Hindlimb muscle (tissue), 1 donor: ENCODE measurements around the gene NPL. TPM values are rescaled to one million over a fixed set of nuclear protein-coding genes. Genes with fewer than 3 reads are reported as not detected.
A peak's percentile ranks its signal among the peaks of the same experiment; 100 is the strongest.

Source experiments
- DNase-seq: peaks from one replicate; pipeline ENCODE4 v3.0.0-alpha.2; 2013
- polyA plus RNA-seq: library from polyadenylated mRNA; unstranded; fragments of 120-200 nt; gene quantifications from one replicate; pipeline ENCODE4 v1.2.1, GENCODE V29; 2013; ENCODE audit not compliant: insufficient read length

The NPL gene
- polyA plus RNA-seq, 1 donor, result 10.4 TPM

- DNase-seq, result no peak
Observed at GRCh38 chr1:182779530-182779929, 10.0 kb upstream of the NPL start.

DNA sequence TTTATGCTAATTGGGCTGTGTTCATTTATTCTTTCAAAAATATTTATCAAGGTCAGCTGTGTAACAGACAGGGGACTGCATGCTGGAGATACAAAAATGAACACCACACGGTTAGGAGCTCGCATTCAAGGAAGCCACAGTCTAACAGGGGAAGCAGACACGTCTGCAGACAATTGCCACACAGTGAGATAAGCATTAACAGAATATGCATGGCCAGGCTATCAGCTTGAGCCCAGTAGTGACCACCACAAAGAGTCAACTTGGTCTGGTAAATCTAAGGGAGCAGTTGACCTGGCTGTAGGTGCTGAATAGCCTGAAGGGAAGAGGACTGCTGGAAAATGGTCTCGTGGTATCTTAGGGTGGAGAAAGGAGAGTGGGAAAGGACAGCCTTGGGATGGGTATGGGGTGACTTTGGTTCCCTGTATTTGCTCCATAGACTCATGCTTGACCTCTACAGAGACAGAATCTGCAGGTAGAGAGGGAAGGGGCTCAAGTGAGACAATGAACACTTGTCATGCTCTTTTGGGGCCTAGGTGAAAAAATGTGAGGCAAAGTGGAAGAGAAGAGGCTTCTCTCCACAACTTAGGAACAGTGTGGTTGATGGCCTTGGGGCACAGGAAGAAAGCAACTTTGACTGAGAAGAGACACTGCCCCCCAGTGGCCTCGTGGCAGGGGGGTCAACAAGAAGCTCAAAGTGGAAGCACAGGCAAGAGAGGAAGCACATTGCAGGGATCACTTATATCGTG lies 7.6 kb upstream of the NPL start:
- DNase-seq, result peak; percentile 69

GRCh38 chr1:182782587-182782913 lies 7.0 kb upstream of the NPL start:
- DNase-seq, result no peak

GRCh38 chr1:182783068-182783467 lies 6.5 kb upstream of the NPL start:
- no peak for DNase-seq

- DNase-seq, result peak; percentile 61
Observed at GRCh38 chr1:182784556-182785171, 4.9 kb upstream of the NPL start.

DNA sequence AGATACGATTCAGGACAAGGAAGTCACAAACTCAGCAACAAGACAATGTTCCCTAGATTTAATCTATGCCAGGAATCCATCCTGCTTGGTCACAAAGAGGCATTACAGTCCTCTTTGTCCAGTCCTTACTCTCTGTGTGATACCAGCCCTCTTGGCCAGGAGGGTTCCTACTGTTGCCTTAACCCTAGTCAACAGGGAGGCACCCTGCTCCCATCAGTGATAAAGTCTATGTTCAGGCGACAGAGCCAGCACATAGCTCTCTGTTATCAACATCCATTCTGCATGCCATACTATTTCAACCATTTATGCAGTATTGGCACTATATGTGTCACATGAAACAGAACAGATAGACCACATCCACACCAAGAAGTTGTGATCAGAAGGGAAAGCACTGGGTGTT lies 4.4 kb upstream of the NPL start:
- no peak for DNase-seq

DNA sequence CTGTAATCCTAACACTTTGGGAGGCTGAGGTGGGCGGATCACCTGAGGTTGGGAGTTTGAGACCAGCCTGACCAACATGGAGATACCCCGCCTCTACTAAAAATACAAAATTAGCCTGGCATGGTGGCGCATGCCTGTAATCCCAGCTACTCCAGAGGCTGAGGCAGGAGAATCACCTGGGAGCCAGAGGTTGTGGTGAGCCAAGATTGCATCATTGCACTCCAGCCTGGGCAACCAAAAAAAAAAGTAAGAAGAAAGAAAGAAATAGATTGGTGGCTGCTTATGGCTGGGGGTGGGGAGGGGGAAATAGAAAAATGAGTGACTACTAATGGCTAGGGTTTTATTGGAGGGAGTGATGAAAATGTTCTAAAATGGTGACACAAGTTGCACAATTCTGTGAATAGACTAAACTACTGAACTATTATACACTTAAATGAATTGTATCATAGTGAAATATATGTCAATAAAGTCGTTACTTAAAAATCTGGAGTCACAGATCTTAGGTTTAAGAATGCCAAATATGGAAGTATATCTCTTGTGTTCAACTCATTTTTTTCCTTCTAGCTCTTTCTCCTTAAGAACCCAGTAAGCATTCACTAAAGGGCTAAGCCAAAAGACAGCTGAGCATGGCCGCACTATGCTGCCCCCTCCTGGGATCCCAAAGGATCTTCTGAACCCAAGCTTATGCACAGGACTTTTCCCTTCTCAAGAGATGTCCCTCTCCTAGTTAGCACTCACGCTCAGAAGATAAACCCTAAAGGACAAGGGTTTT lies 3.2 kb upstream of the NPL start:
- peak; percentile 54 for DNase-seq

DNA sequence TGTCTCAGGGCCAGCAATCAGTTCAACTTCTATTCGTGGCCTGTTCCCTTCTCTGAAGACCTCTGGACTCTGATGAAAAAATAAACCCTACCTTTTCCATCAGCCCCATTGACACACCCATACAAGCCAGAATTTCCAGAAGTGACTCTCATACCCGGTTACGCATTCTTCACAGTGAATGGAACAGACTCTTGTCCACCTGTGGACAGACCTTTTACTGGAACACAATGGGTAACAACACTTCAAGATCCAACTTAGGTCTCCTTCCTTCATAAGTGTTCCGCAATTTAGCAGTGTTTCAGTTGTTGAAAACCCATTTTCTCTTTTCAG lies 2.6 kb upstream of the NPL start:
- no peak for DNase-seq

GRCh38 chr1:182791281-182792179 lies 2.0 kb downstream of the NPL start:
- DNase-seq, result no peak

DNA sequence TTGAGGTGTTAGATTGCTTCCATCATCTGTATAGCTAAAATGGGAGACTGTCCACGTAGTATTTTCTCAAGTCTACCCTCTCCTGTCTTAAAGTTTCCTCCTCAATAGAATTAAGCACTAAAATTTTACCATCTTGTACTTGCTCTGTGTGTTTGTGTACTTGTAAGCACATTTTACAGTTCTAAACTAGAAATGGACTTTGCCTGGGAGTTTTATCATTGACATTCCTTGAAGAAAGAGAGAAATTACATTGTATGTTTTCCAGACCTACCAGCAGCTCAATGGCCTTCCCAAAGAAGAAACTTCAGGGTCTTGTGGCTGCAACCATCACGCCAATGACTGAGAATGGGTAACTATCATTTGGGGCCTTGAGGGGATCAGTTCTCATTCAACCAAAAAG lies 4.5 kb downstream of the NPL start:
- DNase-seq, result no peak

- no peak for DNase-seq
Observed at GRCh38 chr1:182794676-182795201, 5.2 kb downstream of the NPL start.

- no peak for DNase-seq
Observed at GRCh38 chr1:182795563-182796228, 6.1 kb downstream of the NPL start.

DNA sequence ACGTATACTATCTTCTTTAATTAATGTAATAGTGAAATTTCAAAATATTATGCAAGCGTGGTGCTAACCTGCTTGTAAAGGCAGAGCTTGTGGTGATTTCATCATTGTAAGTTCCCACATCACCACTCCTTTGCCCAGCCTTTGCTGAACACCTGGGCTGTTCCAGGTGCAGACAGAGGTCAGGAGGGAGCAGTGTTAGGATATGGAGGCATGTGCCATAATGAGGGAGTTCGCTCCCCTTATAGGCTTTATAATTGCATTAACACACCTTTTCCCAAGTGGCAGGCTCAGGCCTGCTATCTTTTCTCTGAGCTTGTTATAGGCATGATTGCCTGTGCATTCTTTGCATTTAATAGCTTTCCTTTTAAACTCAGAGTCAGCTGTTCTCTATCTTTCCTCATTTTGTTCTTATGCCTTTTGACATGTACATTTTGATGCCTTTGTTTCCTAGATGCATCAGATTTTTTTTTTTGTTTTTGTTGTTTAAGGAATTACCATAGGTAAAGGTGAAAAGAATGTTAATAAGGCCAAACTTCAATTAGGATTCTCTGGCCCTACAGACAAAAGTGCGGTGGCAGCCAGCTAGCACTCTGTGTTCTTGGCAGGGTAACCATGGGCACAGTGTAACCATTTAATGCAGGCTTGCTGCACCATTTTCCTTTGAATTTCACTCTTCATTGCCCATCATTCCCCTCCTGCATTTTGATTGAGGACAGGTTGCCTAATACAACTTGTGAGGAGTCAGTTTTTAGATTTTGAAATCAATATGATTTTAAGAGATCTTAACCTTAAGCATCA lies 12.6 kb downstream of the NPL start:
- no peak for DNase-seq

DNA sequence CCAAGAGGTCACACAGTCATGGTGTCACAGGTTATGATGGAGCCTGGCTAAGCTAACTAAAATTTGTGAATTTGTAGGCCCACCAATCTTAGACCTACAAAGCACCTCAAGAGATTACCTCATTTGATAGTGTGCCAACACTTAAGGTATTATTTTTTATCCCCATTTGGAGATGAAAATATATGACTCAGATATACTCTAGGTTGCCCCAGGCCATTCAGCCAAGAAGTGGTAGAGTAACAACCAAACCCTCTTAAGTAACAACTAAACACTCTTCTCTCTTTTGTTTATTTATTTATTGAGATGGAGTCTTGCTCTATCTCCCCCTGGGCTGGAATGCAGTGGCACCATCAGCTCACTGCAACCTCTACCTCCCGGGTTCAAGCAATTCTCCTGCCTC lies 14.3 kb downstream of the NPL start:
- no peak for DNase-seq

- DNase-seq, result no peak
Observed at GRCh38 chr1:182806015-182806678, 16.6 kb downstream of the NPL start.

GRCh38 chr1:182807907-182808306 lies 18.3 kb downstream of the NPL start:
- no peak for DNase-seq

DNA sequence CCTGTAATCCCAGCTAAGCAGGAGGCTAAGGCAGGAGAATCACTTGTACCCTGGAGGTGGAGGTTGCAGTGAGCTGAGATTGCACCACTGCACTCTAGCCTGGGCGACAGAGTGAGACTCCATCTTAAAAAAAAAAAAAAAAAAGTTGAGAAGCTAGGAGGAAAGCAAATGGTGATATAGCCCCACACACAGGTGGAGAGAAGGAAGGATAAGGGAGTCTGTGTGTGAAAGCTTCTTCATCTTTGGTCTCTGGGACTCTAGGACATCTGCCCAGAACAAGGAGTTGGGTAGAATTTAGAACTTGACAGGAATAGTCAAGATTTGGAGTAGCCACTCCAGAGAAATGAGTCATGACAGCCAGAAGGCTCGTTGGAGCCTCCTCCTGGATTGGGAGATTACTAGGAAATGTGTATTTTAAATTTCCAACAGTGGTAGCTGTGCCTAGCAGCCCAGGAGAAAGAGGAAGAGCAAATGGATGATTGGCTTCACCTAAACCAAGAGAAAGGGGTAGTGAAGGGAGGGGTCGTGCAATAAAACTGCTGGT lies 19.9 kb downstream of the NPL start:
- DNase-seq, result no peak

DNA sequence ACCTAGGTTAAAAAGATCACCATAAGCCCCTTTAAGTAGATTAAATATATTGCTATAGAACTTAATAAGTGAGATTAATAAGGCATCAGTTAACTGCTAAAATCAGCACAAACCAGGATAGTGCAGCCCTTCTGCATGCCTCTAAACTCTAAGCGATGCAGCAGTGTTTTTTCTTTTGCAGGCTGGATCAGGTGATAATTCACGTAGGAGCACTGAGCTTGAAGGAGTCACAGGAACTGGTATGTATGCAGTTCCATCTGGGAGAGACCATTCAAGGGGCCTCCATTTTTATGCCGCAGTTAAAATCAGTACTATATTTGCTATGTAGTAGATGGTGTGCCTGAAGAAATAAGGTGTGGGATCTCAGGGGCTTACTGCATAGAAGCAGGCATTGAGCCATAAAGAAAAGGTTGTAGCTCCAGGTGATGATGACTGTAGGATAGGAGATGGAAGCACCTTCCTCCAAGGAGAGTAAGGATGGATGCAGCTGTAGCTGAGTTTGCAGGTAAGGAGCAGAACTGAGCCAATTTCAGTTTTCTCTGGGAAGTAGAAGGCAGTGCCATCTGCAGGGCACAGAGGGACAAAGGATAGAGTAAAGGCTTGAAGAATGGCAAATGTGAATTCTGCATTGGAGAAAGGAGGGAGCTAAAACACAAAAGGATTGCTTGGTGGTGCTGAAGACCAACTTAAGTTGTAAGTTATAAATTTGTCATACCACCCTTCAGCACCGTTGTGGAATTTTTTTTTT lies 22.6 kb downstream of the NPL start:
- no peak for DNase-seq

GRCh38 chr1:182816863-182817262 lies 27.3 kb downstream of the NPL start:
- DNase-seq, result no peak

DNA sequence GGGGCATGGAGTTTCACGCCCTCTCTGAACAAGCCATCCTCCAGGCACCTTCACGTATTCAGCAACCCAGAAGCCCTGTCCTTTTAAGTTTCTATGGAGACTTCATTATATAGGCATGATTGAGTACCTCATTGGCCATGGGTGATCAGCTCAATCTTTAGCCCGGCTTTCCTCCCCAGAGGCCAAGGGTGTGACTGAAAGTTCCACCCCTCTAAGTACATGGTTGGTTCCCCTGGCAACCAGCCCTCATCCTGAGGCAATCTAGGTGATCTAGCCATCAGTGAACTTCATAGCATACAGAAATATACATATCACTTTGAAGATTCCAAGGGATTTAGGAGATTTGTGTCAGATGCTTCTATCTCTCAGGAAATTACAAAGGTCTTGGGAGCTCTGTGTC lies 28.2 kb downstream of the NPL start:
- no peak for DNase-seq
